Immature natural killer cell (primary cell): ENCODE data around the gene CAPS. TPM values are rescaled to one million over a fixed set of nuclear protein-coding genes. Genes with fewer than 3 reads are reported as not detected.
A peak's percentile ranks its signal among the peaks of the same experiment; 100 is the strongest.

Experiments
- DNase-seq, 3 donors: peaks; one replicate each; pipeline ENCODE4 v3.0.0; 2022; ENCODE audit warnings: mixed read lengths in 1 of 3
- H3K27ac Mint-ChIP-seq, 6 donors: one replicate each; pipeline ENCODE4 v1.8.0; 2020; ENCODE audit warnings: mixed read lengths in 6 of 6, mild to moderate bottlenecking in 5 of 6, inconsistent platforms in 4 of 6, moderate library complexity in 3 of 6
- H3K27me3 Mint-ChIP-seq, 3 donors: one replicate each; pipeline ENCODE4 v1.8.0; 2020 to 2021; ENCODE audit warnings: low read depth in 3 of 3, mild to moderate bottlenecking in 3 of 3, mixed read lengths in 3 of 3, moderate library complexity in 3 of 3, inconsistent platforms in 1 of 3
- H3K36me3 Mint-ChIP-seq, 3 donors: one replicate each; pipeline ENCODE4 v1.8.0; 2020; ENCODE audit warnings: mixed read lengths in 3 of 3, inconsistent platforms in 2 of 3, mild to moderate bottlenecking in 2 of 3
- H3K4me1 Mint-ChIP-seq, 2 donors: one replicate each; pipeline ENCODE4 v1.8.0; 2020; ENCODE audit warnings: inconsistent platforms in 2 of 2, mild to moderate bottlenecking in 2 of 2, mixed read lengths in 2 of 2, moderate library complexity in 1 of 2
- H3K4me3 Mint-ChIP-seq, 5 donors: one replicate each; pipeline ENCODE4 v1.8.0; 2020; ENCODE audit warnings: mild to moderate bottlenecking in 5 of 5, mixed read lengths in 5 of 5, inconsistent platforms in 3 of 5, moderate library complexity in 3 of 5
- H3K9me3 Mint-ChIP-seq, 6 donors: one replicate each; pipeline ENCODE4 v1.8.0; 2020; ENCODE audit warnings: mild to moderate bottlenecking in 6 of 6, mixed read lengths in 6 of 6, inconsistent platforms in 4 of 6, moderate library complexity in 3 of 6
- polyA plus RNA-seq, 3 donors: library from polyadenylated mRNA; unstranded; fragments of 300-500 nt; fragmentation: Illumina TruSeq; gene quantifications; one replicate each; pipeline ENCODE4 v1.2.3, GENCODE V29; 2021

Gene CAPS
- polyA plus RNA-seq, 3 donors from 2014 or later: 0.32 to 4.1 (median 2.2) TPM

- Mint-ChIP-seq H3K36me3 (peaks cover 0 to 3% (median 0%) of the 10 kb centered on the region in 3 donors), H3K9me3 (no peaks in the 10 kb centered on the region), H3K4me1 (peaks cover 4 to 6% of the 10 kb centered on the region in 2 donors), H3K27ac (no peak overlapping the region), H3K27me3 (peaks cover 0 to 2% (median under 1%) of the 10 kb centered on the region in 3 donors), H3K4me3 (no peak overlapping the region)
- no peak for DNase-seq
These were observed 18.2 kb upstream of the CAPS start for GRCh38 chr19:5895890-5896289.

- peaks cover 9 to 11% of the 10 kb centered on the region in 2 donors for H3K4me1 Mint-ChIP-seq
- DNase-seq: no peak
- H3K4me3 Mint-ChIP-seq: no peak overlapping the region
- H3K36me3 Mint-ChIP-seq: peaks cover 0 to 3% (median 0%) of the 10 kb centered on the region in 3 donors
- no peaks in the 10 kb centered on the region for H3K9me3 Mint-ChIP-seq
- H3K27me3 Mint-ChIP-seq: peaks cover 2% of the 10 kb centered on the region in 3 donors
- H3K27ac Mint-ChIP-seq: no peak overlapping the region
These were observed 17.5 kb upstream of the CAPS start for GRCh38 chr19:5896365-5897076.

GRCh38 chr19:5897189-5897969 lies 16.7 kb upstream of the CAPS start:
- Mint-ChIP-seq H3K9me3 (no peaks in the 10 kb centered on the region), H3K36me3 (peaks cover 0 to 3% (median 0%) of the 10 kb centered on the region in 3 donors), H3K27ac (no peak overlapping the region), H3K4me3 (no peak overlapping the region), H3K27me3 (peaks cover 0 to 2% (median 2%) of the 10 kb centered on the region in 3 donors), H3K4me1 (peaks cover 11 to 12% of the 10 kb centered on the region in 2 donors)
- no peak for DNase-seq

GRCh38 chr19:5899728-5900526 lies 14.1 kb upstream of the CAPS start:
- DNase-seq: no peak
- peak overlapping the region in 1 of 5 donors; percentile 29 for H3K4me3 Mint-ChIP-seq
- peaks cover 11 to 19% (median 15%) of the 10 kb centered on the region in 3 donors for H3K27me3 Mint-ChIP-seq
- no peaks in the 10 kb centered on the region for H3K9me3 Mint-ChIP-seq
- no peak overlapping the region for H3K27ac Mint-ChIP-seq
- H3K4me1 Mint-ChIP-seq: peaks cover 25 to 26% of the 10 kb centered on the region in 2 donors
- peaks cover 0 to 3% (median 0%) of the 10 kb centered on the region in 3 donors for H3K36me3 Mint-ChIP-seq

- H3K4me1 Mint-ChIP-seq: peaks cover 28 to 29% of the 10 kb centered on the region in 2 donors
- H3K4me3 Mint-ChIP-seq: peak overlapping the region in 4 of 5 donors; percentile 40 to 52 (median 46)
- peaks cover 11 to 19% (median 15%) of the 10 kb centered on the region in 3 donors for H3K27me3 Mint-ChIP-seq
- no peaks in the 10 kb centered on the region for H3K36me3 Mint-ChIP-seq
- peak overlapping the region in 2 of 6 donors; percentile 21 to 24 for H3K27ac Mint-ChIP-seq
- no peaks in the 10 kb centered on the region for H3K9me3 Mint-ChIP-seq
- no peak for DNase-seq
These were observed 13.1 kb upstream of the CAPS start for GRCh38 chr19:5900976-5901375.

GRCh38 chr19:5903056-5903623 lies 10.9 kb upstream of the CAPS start:
- peak overlapping the region; percentile 98 to 99 (median 99) for H3K27ac Mint-ChIP-seq
- H3K27me3 Mint-ChIP-seq: peaks cover 11 to 19% (median 15%) of the 10 kb centered on the region in 3 donors
- peaks cover 35 to 40% of the 10 kb centered on the region in 2 donors for H3K4me1 Mint-ChIP-seq
- no peaks in the 10 kb centered on the region for H3K9me3 Mint-ChIP-seq
- peak overlapping the region; percentile 92 to 98 (median 95) for H3K4me3 Mint-ChIP-seq
- H3K36me3 Mint-ChIP-seq: no peaks in the 10 kb centered on the region
- no peak for DNase-seq

- peaks cover 35 to 40% of the 10 kb centered on the region in 2 donors for H3K4me1 Mint-ChIP-seq
- no peaks in the 10 kb centered on the region for H3K36me3 Mint-ChIP-seq
- peak within 1 kb of the TSS; percentile 98 to 99 (median 99) for H3K27ac Mint-ChIP-seq
- peak within 1 kb of the TSS; percentile 92 to 98 (median 95) for H3K4me3 Mint-ChIP-seq
- no peaks in the 10 kb centered on the region for H3K9me3 Mint-ChIP-seq
- peaks cover 11 to 19% (median 15%) of the 10 kb centered on the region in 3 donors for H3K27me3 Mint-ChIP-seq
- peak; percentile 95 to 97 (median 97) for DNase-seq
These were observed 10.3 kb upstream of the CAPS start, which contains the start of gene NDUFA11 for GRCh38 chr19:5903624-5904351. Gene NDUFA11, minus strand, starts transcription at chr19:5903790. Its CDS starts 82 bp downstream, at chr19:5903708.

- Mint-ChIP-seq H3K36me3 (no peaks in the 10 kb centered on the region), H3K9me3 (no peaks in the 10 kb centered on the region), H3K27ac (peak within 1 kb of the TSS; percentile 98 to 99 (median 99)), H3K4me1 (peaks cover 37 to 40% of the 10 kb centered on the region in 2 donors), H3K27me3 (peaks cover 11 to 19% (median 15%) of the 10 kb centered on the region in 3 donors), H3K4me3 (peak within 1 kb of the TSS; percentile 92 to 98 (median 95))
- DNase-seq: peak; percentile 100
These were observed 9.5 kb upstream of the CAPS start, which contains the start of gene VMAC for GRCh38 chr19:5904352-5905113. Gene VMAC, plus strand, starts transcription at chr19:5904872. Its CDS starts 19 bp downstream, at chr19:5904891.

- Mint-ChIP-seq H3K4me1 (peaks cover 34 to 36% of the 10 kb centered on the region in 2 donors), H3K9me3 (no peaks in the 10 kb centered on the region)
These were observed 8.8 kb upstream of the CAPS start for GRCh38 chr19:5905114-5905778.

GRCh38 chr19:5907241-5907640 lies 6.8 kb upstream of the CAPS start:
- Mint-ChIP-seq H3K4me3 (peak overlapping the region; percentile 13 to 57 (median 40)), H3K27ac (peak overlapping the region in 2 of 6 donors; percentile 42 to 62), H3K36me3 (peaks cover 0 to 3% (median 0%) of the 10 kb centered on the region in 3 donors), H3K27me3 (peaks cover 10 to 19% (median 13%) of the 10 kb centered on the region in 3 donors), H3K9me3 (no peaks in the 10 kb centered on the region), H3K4me1 (peaks cover 26 to 29% of the 10 kb centered on the region in 2 donors)
- no peak for DNase-seq

More at GRCh38 chr19:5905114-5905778, 8.8 kb upstream of the CAPS start:
- Mint-ChIP-seq H3K27ac (peak overlapping the region; percentile 7 to 99 (median 56)), H3K36me3 (peaks cover 0 to 3% (median 0%) of the 10 kb centered on the region in 3 donors), H3K4me3 (peak overlapping the region; percentile 92 to 98 (median 95)), H3K27me3 (peaks cover 11 to 19% (median 15%) of the 10 kb centered on the region in 3 donors)
- DNase-seq: no peak

GRCh38 chr19:5908773-5909442 lies 5.1 kb upstream of the CAPS start:
- no peak overlapping the region for H3K27ac Mint-ChIP-seq
- no peak overlapping the region for H3K4me3 Mint-ChIP-seq
- H3K4me1 Mint-ChIP-seq: peaks cover 12 to 17% of the 10 kb centered on the region in 2 donors
- peaks cover 0 to 3% (median 0%) of the 10 kb centered on the region in 3 donors for H3K36me3 Mint-ChIP-seq
- no peaks in the 10 kb centered on the region for H3K9me3 Mint-ChIP-seq
- no peak for DNase-seq
- H3K27me3 Mint-ChIP-seq: peaks cover 6 to 7% (median 7%) of the 10 kb centered on the region in 3 donors
